NB4 (cell line): ENCODE data around the gene RGS5.

Source experiments
- DNase-seq: peaks from one replicate; pipeline ENCODE4 v3.0.0; 2010; ENCODE audit warnings: low read depth
- H3K4me3 ChIP-seq: one replicate; pipeline ENCODE4 v1.5.1; 2011; ENCODE audit warnings: mild to moderate bottlenecking, low read depth, low read length, moderate library complexity
- CTCF ChIP-seq: IDR thresholded peaks from one replicate; pipeline ENCODE4 v1.5.1; 2012; ENCODE audit warnings: low read depth, low read length
- MAX ChIP-seq: IDR thresholded peaks from 2 replicates; pipeline ENCODE4 v1.6.1; 2011; ENCODE audit warnings: low read depth, low read length
- MYC ChIP-seq: IDR thresholded peaks from 2 replicates; pipeline ENCODE4 v1.6.1; 2011; ENCODE audit warnings: low read depth, low read length
- POLR2A ChIP-seq: IDR thresholded peaks from 2 replicates; pipeline ENCODE4 v1.6.1; 2011; ENCODE audit warnings: mild to moderate bottlenecking; ENCODE audit not compliant: insufficient read length; ENCODE audit errors: extremely low read depth

RGS5 gene

GRCh38 chr1:163104385-163105099 is 98.2 kb downstream of the RGS5 start:
- DNase-seq = no peak
- no peak for TF ChIP-seq MAX
- TF ChIP-seq POLR2A = no peak
- no peak for TF ChIP-seq CTCF
- no peak for TF ChIP-seq MYC
- H3K4me3 ChIP-seq = no peak overlapping the region

- H3K4me3 ChIP-seq = no peak overlapping the region
- TF ChIP-seq MYC (no peak), MAX (no peak), CTCF (no peak), POLR2A (no peak)
- DNase-seq = no peak
Observed at GRCh38 chr1:163102590-163102989, 100.1 kb downstream of the RGS5 start.

- no peak for TF ChIP-seq POLR2A
- TF ChIP-seq MYC = no peak
- no peak for TF ChIP-seq CTCF
- no peak for TF ChIP-seq MAX
- no peak for DNase-seq
- no peak overlapping the region for H3K4me3 ChIP-seq
Observed at GRCh38 chr1:163095213-163095612, 107.5 kb downstream of the RGS5 start.

GRCh38 chr1:163094589-163094988 is 108.1 kb downstream of the RGS5 start:
- H3K4me3 ChIP-seq = no peak overlapping the region
- no peak for TF ChIP-seq CTCF
- TF ChIP-seq MAX = no peak
- TF ChIP-seq MYC = no peak
- TF ChIP-seq POLR2A = no peak
- DNase-seq = no peak

- no peak for TF ChIP-seq MAX
- no peak overlapping the region for H3K4me3 ChIP-seq
- DNase-seq = no peak
Observed at GRCh38 chr1:163094182-163094581, 108.5 kb downstream of the RGS5 start.

GRCh38 chr1:163093579-163093978 is 109.1 kb downstream of the RGS5 start:
- no peak for TF ChIP-seq MAX
- TF ChIP-seq MYC = no peak
- TF ChIP-seq POLR2A = no peak
- no peak for TF ChIP-seq CTCF
- no peak overlapping the region for H3K4me3 ChIP-seq
- no peak for DNase-seq
